GM06990 (cell line): ENCODE measurements around the gene HSDL1.
A peak's percentile ranks its signal among the peaks of the same experiment; 100 is the strongest.

Experiments used
- DNase-seq: peaks from one replicate; pipeline ENCODE4 v3.0.0-alpha.2; 2011; ENCODE audit not compliant: insufficient read length; ENCODE audit errors: extremely low read depth
- H3K27me3 ChIP-seq: replicated peaks from 2 replicates; pipeline ENCODE4 v1.6.0; 2011; ENCODE audit warnings: low read length; ENCODE audit not compliant: control insufficient read depth, insufficient read depth
- H3K36me3 ChIP-seq: 2 replicates; pipeline ENCODE4 v1.5.1; 2011; ENCODE audit warnings: low read length; ENCODE audit not compliant: control insufficient read depth, insufficient read depth
- H3K4me3 ChIP-seq: replicated peaks from 2 replicates; pipeline ENCODE4 v1.5.1; 2011; ENCODE audit warnings: low read depth, mild to moderate bottlenecking, control low read depth, low read length
- CTCF ChIP-seq: IDR thresholded peaks from 2 replicates; pipeline ENCODE4 v1.5.1; 2011; ENCODE audit warnings: low read length, control low read depth, mild to moderate bottlenecking, inconsistent platforms; ENCODE audit not compliant: insufficient read depth, poor library complexity, severe bottlenecking

The HSDL1 gene

GRCh38 chr16:84178146-84178765, 33.3 kb upstream of the HSDL1 start:
- H3K36me3 ChIP-seq, result peaks cover 21% of the 10 kb centered on the region

GRCh38 chr16:84177741-84178073, 32.7 kb upstream of the HSDL1 start:
- Histone ChIP-seq H3K27me3 (no peaks in the 10 kb centered on the region), H3K4me3 (no peak overlapping the region), H3K36me3 (peaks cover 17% of the 10 kb centered on the region)
- DNase-seq, result no peak
- TF ChIP-seq CTCF, result no peak

More at GRCh38 chr16:84178146-84178765, 33.3 kb upstream of the HSDL1 start:
- Histone ChIP-seq H3K4me3 (no peak overlapping the region), H3K27me3 (no peaks in the 10 kb centered on the region)
- DNase-seq, result no peak
- no peak for TF ChIP-seq CTCF

GRCh38 chr16:84176192-84177053, 31.4 kb upstream of the HSDL1 start:
- no peaks in the 10 kb centered on the region for H3K27me3 ChIP-seq
- peaks cover 16% of the 10 kb centered on the region for H3K36me3 ChIP-seq
- TF ChIP-seq CTCF, result no peak
- H3K4me3 ChIP-seq, result no peak overlapping the region
- DNase-seq, result no peak

GRCh38 chr16:84175350-84176081, 30.5 kb upstream of the HSDL1 start:
- Histone ChIP-seq H3K27me3 (no peaks in the 10 kb centered on the region), H3K4me3 (no peak overlapping the region), H3K36me3 (peaks cover 13% of the 10 kb centered on the region)
- TF ChIP-seq CTCF, result peak; percentile 70
- no peak for DNase-seq

GRCh38 chr16:84174396-84174795, 29.4 kb upstream of the HSDL1 start:
- no peaks in the 10 kb centered on the region for H3K27me3 ChIP-seq
- DNase-seq, result no peak
- no peak for TF ChIP-seq CTCF
- no peak overlapping the region for H3K4me3 ChIP-seq
- H3K36me3 ChIP-seq, result peaks cover 5% of the 10 kb centered on the region
